GM12878 (cell line): ENCODE measurements around the gene SHROOM3. TPM values are rescaled to one million over a fixed set of nuclear protein-coding genes. Genes with fewer than 3 reads are reported as not detected.

ENCODE experiments used
- ATAC-seq: fragments of 200-7000 bp; cut with Tn5 transposase; 3 replicates; pipeline ENCODE4 v1.9.1; 2020; ENCODE audit warnings: mild to moderate bottlenecking, moderate library complexity
- BruUV-seq: library from RNA; stranded (reverse); fragments of 400-500 nt; replicated peaks from 2 replicates; lab custom pipeline; 2021; lab: Mats Ljungman, UMichigan
- CTCF ChIA-PET: fragments of 300-600 bp; sonication (Branson Sonifier 250); formaldehyde crosslinking; extraction: SDS; loops from one replicate; lab custom pipeline; 2021; ENCODE audit warnings: inconsistent platforms; lab: Yijun Ruan, JAX
- POLR2A ChIA-PET: fragments of 350-600 bp; formaldehyde crosslinking; extraction: SDS; loops from one replicate; lab custom pipeline; 2021; ENCODE audit warnings: inconsistent platforms; lab: Charles Lee
- RAD21 ChIA-PET: fragments of 300-600 bp; sonication (Branson Sonifier 250); formaldehyde crosslinking; loops from one replicate; lab custom pipeline; 2023; ENCODE audit warnings: antibody characterized with exemption; ENCODE audit not compliant: unreplicated experiment; lab: Charles Lee
- SMC1A ChIA-PET: fragments of 300-600 bp; sonication (Branson Sonifier 250); formaldehyde crosslinking; loops from one replicate; lab custom pipeline; 2023; ENCODE audit not compliant: unreplicated experiment, uncharacterized antibody; lab: Charles Lee
- DNase-seq: peaks from one replicate; pipeline ENCODE4 v3.0.0-alpha.2; 2011; ENCODE audit warnings: low read depth, low spot score
- FAIRE-seq: peaks from 3 replicates; lab custom pipeline; 2011; peaks lifted over from hg19 to GRCh38; lab: Jason Lieb, UNC
- H2AFZ ChIP-seq: 2 replicates; pipeline ENCODE4 v1.6.0; 2011; ENCODE audit warnings: low read depth, low read length, control low read depth; ENCODE audit not compliant: control insufficient read depth
- H3K27ac ChIP-seq: 2 replicates; pipeline ENCODE4 v1.5.1; 2011; ENCODE audit warnings: control low read depth; ENCODE audit not compliant: control insufficient read depth, insufficient read depth
- H3K27me3 ChIP-seq, 2 experiments: replicated peaks in 1 of 2; 2 replicates each; pipeline versions ENCODE4 v1.6.0 to v1.6.1; 2011; ENCODE audit warnings: low read length in 1 of 2; ENCODE audit not compliant: control insufficient read depth in 2 of 2, insufficient read depth in 2 of 2
- H3K36me3 ChIP-seq, 2 experiments: 2 replicates each; pipeline ENCODE4 v1.5.1; 2011; ENCODE audit warnings: low read length in 1 of 2; ENCODE audit not compliant: control insufficient read depth in 2 of 2, insufficient read depth in 2 of 2
- H3K4me1 ChIP-seq: 2 replicates; pipeline ENCODE4 v1.6.1; 2011; ENCODE audit warnings: mild to moderate bottlenecking, low read length, moderate library complexity, mixed read lengths; ENCODE audit not compliant: control insufficient read depth, insufficient read depth
- H3K4me2 ChIP-seq: 2 replicates; pipeline ENCODE4 v1.6.0; 2011; ENCODE audit warnings: control low read depth; ENCODE audit not compliant: control insufficient read depth, insufficient read depth
- H3K4me3 ChIP-seq: fragments of 200-600 bp; sonication (generic); 2 replicates; pipeline ENCODE4 v1.5.1; 2016
- H3K79me2 ChIP-seq: 2 replicates; pipeline ENCODE4 v1.6.0; 2011; ENCODE audit warnings: low read length; ENCODE audit not compliant: control insufficient read depth, insufficient read depth
- H3K9ac ChIP-seq: 2 replicates; pipeline ENCODE4 v1.8.0; 2011; ENCODE audit warnings: low read length, control low read depth, mixed read lengths; ENCODE audit not compliant: control insufficient read depth, insufficient read depth
- H3K9me3 ChIP-seq: replicated peaks from 3 replicates; pipeline ENCODE4 v1.5.1; 2011; ENCODE audit warnings: mild to moderate bottlenecking, low read length; ENCODE audit not compliant: control insufficient read depth, insufficient read depth
- H4K20me1 ChIP-seq: 2 replicates; pipeline ENCODE4 v1.6.0; 2011; ENCODE audit not compliant: control insufficient read depth, insufficient read depth
- BACH1 ChIP-seq: fragments of 450-650 bp; IDR thresholded peaks from 2 replicates; pipeline ENCODE4 v1.6.1; 2017; ENCODE audit warnings: mild to moderate bottlenecking, borderline replicate concordance
- BHLHE40 ChIP-seq, 2 experiments: fragments of 450-650 bp in 1 of 2; IDR thresholded peaks; 2 replicates each; pipeline ENCODE4 v1.6.1; 2011 to 2017; ENCODE audit warnings: low read depth in 2 of 2, borderline replicate concordance in 1 of 2, improper control_type of control experiment in 1 of 2, low read length in 1 of 2, mild to moderate bottlenecking in 1 of 2
- CBX3 ChIP-seq: fragments of 200-600 bp; sonication (generic); IDR thresholded peaks from 2 replicates; pipeline ENCODE4 v1.6.1; 2016; ENCODE audit warnings: low read depth, borderline replicate concordance
- DPF2 ChIP-seq: fragments of 450-650 bp; IDR thresholded peaks from 2 replicates; pipeline ENCODE4 v1.6.1; 2017; ENCODE audit warnings: mild to moderate bottlenecking
- E2F4 ChIP-seq: IDR thresholded peaks from 2 replicates; pipeline ENCODE4 v1.6.1; 2012; ENCODE audit warnings: low read depth, low read length, improper control_type of control experiment
- ESRRA ChIP-seq: IDR thresholded peaks from 2 replicates; pipeline ENCODE4 v1.6.1; 2012; ENCODE audit warnings: mild to moderate bottlenecking, low read length, improper control_type of control experiment
- GABPA ChIP-seq: IDR thresholded peaks from 2 replicates; pipeline ENCODE4 v1.6.1; 2014; ENCODE audit warnings: antibody characterized with exemption, low read depth, mild to moderate bottlenecking, inconsistent platforms
- GATAD2B ChIP-seq: fragments of 450-650 bp; conservative IDR thresholded peaks from 2 replicates; pipeline ENCODE4 v1.6.1; 2017; ENCODE audit warnings: low read depth, mild to moderate bottlenecking, moderate library complexity
- JUNB ChIP-seq: IDR thresholded peaks from 2 replicates; pipeline ENCODE4 v1.6.1; 2016; ENCODE audit warnings: antibody characterized with exemption, mild to moderate bottlenecking
- JUND ChIP-seq: IDR thresholded peaks from 2 replicates; pipeline ENCODE4 v1.6.1; 2012; ENCODE audit warnings: low read depth, mild to moderate bottlenecking, low read length, improper control_type of control experiment, moderate library complexity
- LARP7 ChIP-seq: fragments of 450-650 bp; IDR thresholded peaks from 2 replicates; pipeline ENCODE4 v1.6.1; 2017; ENCODE audit warnings: mild to moderate bottlenecking
- MYC ChIP-seq: IDR thresholded peaks from 2 replicates; pipeline ENCODE4 v1.6.1; 2011; ENCODE audit warnings: mild to moderate bottlenecking, low read length, moderate library complexity, inconsistent platforms; ENCODE audit not compliant: insufficient read depth, insufficient replicate concordance, insufficient read length, severe bottlenecking
- NR2C2 ChIP-seq: IDR thresholded peaks from 2 replicates; pipeline ENCODE4 v1.6.1; 2011; ENCODE audit warnings: borderline replicate concordance, low read depth; ENCODE audit not compliant: control insufficient read depth, insufficient read length
- PAX5 ChIP-seq: IDR thresholded peaks from 2 replicates; pipeline ENCODE4 v1.6.1; 2011; ENCODE audit warnings: low read depth, low read length, borderline replicate concordance
- RB1 ChIP-seq: fragments of 450-650 bp; formaldehyde crosslinking; IDR thresholded peaks from 2 replicates; pipeline ENCODE4 v1.6.1; 2017; ENCODE audit warnings: mild to moderate bottlenecking, borderline replicate concordance
- TCF12 ChIP-seq: IDR thresholded peaks from 2 replicates; pipeline ENCODE4 v1.6.1; 2011; ENCODE audit warnings: low read depth, mild to moderate bottlenecking, low read length
- ZBED1 ChIP-seq: IDR thresholded peaks from 2 replicates; pipeline ENCODE4 v1.6.1; 2016; ENCODE audit warnings: borderline replicate concordance
- ZSCAN29 ChIP-seq: fragments of 450-650 bp; IDR thresholded peaks from 2 replicates; pipeline ENCODE4 v1.6.1; 2017; ENCODE audit warnings: mild to moderate bottlenecking, moderate library complexity
- ZZZ3 ChIP-seq: IDR thresholded peaks from 2 replicates; pipeline ENCODE4 v1.6.1; 2011; ENCODE audit warnings: low read depth; ENCODE audit not compliant: control insufficient read depth, insufficient read length
- WGBS: methylation state at CpG from one replicate; pipeline ENCODE4 v1.1.6; 2016; ENCODE audit warnings: low lambda C conversion rate; ENCODE audit not compliant: insufficient replicate concordance, insufficient coverage; ENCODE audit errors: missing lambda C conversion rate; 5-methylcytosine and 5-hydroxymethylcytosine counted together
- in situ Hi-C: fragments of 300-500 bp; cut with MboI; formaldehyde crosslinking; loops from 9 replicates; pipeline ENCODE4 v1.14.3; 2018; ENCODE audit warnings: mixed read lengths
- intact Hi-C: fragments of 100-400 bp; cut with micrococcal nuclease; formaldehyde crosslinking; loops from one replicate; pipeline ENCODE4 v1.14.2; 2022; ENCODE audit not compliant: unreplicated experiment
- polyA plus RNA-seq, 11 experiments: library from polyadenylated mRNA; depleted of rRNA in 4 of 11; unstranded in 6 of 11; stranded (reverse) in 5 of 11; fragments of >200 nt; fragmentation: Nextera tagmentation in 4 of 11; fragmentation: Illumina TruSeq in 1 of 11; extraction: Ambion mirVana in 4 of 11; extraction: Trizol in 1 of 11; gene quantifications; 1 replicate in 1 of 11; 2 replicates in 10 of 11; pipeline versions ENCODE4 v1.2.1 to v1.2.3, GENCODE V29; 2011 to 2016; ENCODE audit warnings: inconsistent platforms in 2 of 11, missing spikeins in 2 of 11, low read depth in 1 of 11
- total RNA-seq, 4 experiments: library from RNA; depleted of rRNA in 3 of 4; stranded (reverse); fragments of >200 nt in 3 of 4; fragmentation: Illumina TruSeq in 1 of 4; extraction: Trizol in 1 of 4; gene quantifications; 2 replicates each; pipeline versions ENCODE4 v1.2.1 to v1.2.3, GENCODE V29; 2013 to 2021

The SHROOM3 gene
- total and polyA plus RNA-seq, 10 of the 15 experiments (the other 5 are each of a cell fraction or from before 2014, with no cell fraction given): under 0.01 to 0.29 (median 0.08) TPM; not detected in 1

DNA sequence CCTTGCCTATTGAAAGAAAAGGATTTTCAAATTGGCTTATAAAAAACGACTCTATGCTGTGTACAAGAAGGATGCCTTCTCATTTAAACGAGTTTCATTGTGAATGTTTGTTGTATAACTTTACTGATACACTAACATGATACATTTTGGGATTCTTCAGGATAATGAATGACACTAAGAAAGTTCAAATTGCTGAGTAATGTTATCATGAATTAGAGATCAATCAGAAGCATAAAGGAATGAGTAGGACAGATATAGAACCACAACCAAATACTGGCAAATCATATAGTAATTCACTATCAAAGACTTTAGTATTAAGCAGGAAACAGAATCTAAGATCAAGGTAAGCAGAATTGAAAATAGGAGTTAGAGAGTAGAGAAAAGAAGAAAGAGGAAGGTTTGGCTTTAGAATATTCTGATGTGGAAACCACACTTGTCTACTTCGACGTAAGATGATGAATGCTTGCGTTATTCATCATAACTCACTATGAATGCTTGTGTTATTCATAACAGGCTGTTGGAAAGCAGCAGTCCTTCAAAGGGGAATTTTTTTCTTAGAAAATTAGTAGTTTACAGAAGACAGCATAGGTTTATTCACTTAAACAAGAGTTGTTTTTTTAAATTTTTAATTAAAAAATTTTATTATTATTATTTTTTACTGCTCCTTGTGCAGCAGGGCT is 27.4 kb upstream of the SHROOM3 start:
- ChIA-PET RAD21 (no interaction called here), POLR2A (no interaction called here), SMC1A (no interaction called here)
- DNase-seq: no peak
- Histone ChIP-seq H3K36me3 (no peaks in the 10 kb centered on the region), H3K4me1 (no peaks in the 10 kb centered on the region), H4K20me1 (no peaks in the 10 kb centered on the region), H3K27ac (no peak overlapping the region), H3K9me3 (no peaks in the 10 kb centered on the region), H3K4me2 (no peak overlapping the region), H3K4me3 (no peak overlapping the region), H3K79me2 (no peaks in the 10 kb centered on the region), H3K27me3 (no peaks in the 10 kb centered on the region)
- intact Hi-C loops (no loop called here), in situ Hi-C loops (no loop called here)
- WGBS: 0% methylated on average over 5 of the region's 5 CpGs
- BruUV-seq: no TSS peak
- TF ChIP-seq LARP7 (no peak), GABPA (no peak), CBX3 (no peak), GATAD2B (no peak), MYC (no peak), ZZZ3 (no peak), PAX5 (no peak), DPF2 (no peak), ESRRA (no peak), NR2C2 (no peak), RB1 (no peak), JUNB (no peak), BACH1 (no peak), JUND (no peak), BHLHE40 (IDR thresholded peaks at IDR 0.05; ENCODE audit: borderline replicate concordance in 1 of 2, low read depth in 2 of 2, low read length in 1 of 2) (no peak), TCF12 (no peak), E2F4 (no peak), ZBED1 (no peak), ZSCAN29 (no peak)
- TF ChIP-seq, all 136 proteins: peak for 0
- ATAC-seq: no peak
- CTCF ChIA-PET: no interaction called here
- Histone ChIP-seq H2AFZ (no peak overlapping the region), H3K9ac (no peak overlapping the region)
- FAIRE-seq: no peak
